ENCODE results near the gene NR1D2. TPM values are rescaled to one million over a fixed set of nuclear protein-coding genes. Genes with fewer than 3 reads are reported as not detected.

Gene NR1D2
- total RNA-seq, 1 donor from 2014 or later: 62.1 TPM

DNA sequence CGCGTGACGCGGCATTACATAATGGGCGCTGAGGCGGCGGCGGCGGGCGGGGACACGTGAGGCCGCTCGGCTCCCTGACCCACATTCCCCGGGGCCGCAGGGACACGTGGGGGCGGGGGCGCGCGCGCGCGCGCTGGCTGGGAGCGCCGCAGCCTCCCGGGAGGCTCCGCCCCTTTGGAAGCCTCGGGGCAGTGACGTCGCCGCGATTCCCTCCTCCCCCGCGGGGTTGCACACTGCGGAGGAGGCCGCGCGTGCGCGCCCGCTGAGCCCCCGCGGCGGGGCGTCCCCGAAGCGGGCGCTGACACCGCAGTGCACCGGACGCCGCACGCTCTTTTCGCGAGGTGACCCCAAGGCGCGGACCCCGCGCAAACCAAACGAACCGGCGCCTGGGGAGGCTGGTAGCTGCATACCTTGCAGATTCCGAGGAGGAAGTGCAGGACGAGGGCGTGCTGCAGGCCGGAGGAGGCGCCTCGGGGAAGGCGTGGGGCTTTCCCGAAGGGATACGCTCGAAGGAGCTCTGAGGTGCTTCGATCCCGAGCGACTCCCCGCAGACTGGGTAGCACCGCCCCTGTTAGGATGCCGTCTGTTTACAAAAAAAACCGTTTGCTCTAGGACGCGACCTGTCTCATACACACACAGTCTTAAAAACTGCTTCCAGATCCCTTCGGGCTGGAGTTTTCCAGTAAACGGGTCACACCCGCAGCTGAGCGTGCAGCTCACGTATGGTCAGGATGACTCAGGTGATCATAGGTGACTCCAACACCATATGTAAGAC is 1.0 kb downstream of the NR1D2 start:
- Histone ChIP-seq H3K27me3 (no peaks in the 10 kb centered on the region), H3K36me3 (no peaks in the 10 kb centered on the region), H3K27ac (peak overlapping the region; percentile 93), H3K9me3 (no peaks in the 10 kb centered on the region), H3K4me3 (peak overlapping the region; percentile 91), H3K4me1 (peaks cover 48% of the 10 kb centered on the region)
- peak; percentile 99 for DNase-seq
- intact Hi-C loops (cut with DNase I): no loop called here
- peak; percentile 96 for ATAC-seq
- TF ChIP-seq, protein P1, sequence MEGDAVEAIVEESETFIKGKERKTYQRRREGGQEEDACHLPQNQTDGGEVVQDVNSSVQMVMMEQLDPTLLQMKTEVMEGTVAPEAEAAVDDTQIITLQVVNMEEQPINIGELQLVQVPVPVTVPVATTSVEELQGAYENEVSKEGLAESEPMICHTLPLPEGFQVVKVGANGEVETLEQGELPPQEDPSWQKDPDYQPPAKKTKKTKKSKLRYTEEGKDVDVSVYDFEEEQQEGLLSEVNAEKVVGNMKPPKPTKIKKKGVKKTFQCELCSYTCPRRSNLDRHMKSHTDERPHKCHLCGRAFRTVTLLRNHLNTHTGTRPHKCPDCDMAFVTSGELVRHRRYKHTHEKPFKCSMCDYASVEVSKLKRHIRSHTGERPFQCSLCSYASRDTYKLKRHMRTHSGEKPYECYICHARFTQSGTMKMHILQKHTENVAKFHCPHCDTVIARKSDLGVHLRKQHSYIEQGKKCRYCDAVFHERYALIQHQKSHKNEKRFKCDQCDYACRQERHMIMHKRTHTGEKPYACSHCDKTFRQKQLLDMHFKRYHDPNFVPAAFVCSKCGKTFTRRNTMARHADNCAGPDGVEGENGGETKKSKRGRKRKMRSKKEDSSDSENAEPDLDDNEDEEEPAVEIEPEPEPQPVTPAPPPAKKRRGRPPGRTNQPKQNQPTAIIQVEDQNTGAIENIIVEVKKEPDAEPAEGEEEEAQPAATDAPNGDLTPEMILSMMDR (IDR thresholded peaks at IDR 0.05): no peak

DNA sequence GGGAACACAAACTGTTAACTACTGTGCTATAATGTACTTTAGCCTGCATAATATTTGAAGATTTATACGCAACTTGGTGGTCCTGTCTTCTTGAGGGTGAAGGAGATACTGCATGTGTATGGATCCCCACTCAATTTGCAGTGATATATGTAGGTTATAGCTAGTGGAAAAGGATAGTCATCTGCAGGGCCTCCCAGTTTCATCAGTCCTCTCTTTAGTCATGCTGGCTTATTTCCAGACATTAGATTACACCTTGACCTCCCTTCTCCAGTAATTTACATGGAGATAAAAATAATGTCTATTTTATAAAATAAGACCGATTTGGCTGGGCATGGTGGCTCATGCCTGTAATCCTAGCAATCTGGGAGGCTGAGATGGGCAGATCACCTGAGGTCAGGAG is 3.7 kb downstream of the NR1D2 start:
- no peak for ATAC-seq
- Histone ChIP-seq H3K36me3 (no peaks in the 10 kb centered on the region), H3K27me3 (no peaks in the 10 kb centered on the region), H3K4me1 (peaks cover 58% of the 10 kb centered on the region), H3K4me3 (no peak overlapping the region), H3K27ac (no peak overlapping the region), H3K9me3 (no peaks in the 10 kb centered on the region)
- no peak for DNase-seq
- intact Hi-C loops (cut with DNase I): no loop called here
- TF ChIP-seq, protein P1 (IDR thresholded peaks at IDR 0.05): no peak

DNA sequence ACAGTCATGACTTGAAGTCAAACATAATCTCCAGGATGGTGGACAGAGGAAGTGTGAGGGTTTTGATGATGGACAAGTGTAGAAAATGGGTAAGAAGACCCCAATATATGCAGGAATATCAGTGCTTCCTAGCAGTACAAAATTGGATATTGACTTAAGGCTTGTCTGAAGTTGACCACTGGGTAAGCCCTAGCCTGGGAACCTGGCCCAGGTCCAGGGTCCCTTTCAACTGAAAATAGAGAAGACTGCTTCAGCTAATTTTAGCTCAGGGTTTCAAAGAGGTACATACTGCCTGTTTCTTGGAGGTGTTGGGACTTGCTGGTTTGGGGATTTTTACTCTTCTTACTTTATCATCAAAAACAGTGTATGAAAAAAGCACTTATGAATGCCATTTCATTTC is 4.7 kb downstream of the NR1D2 start:
- no peak overlapping the region for H3K4me3 ChIP-seq

DNA sequence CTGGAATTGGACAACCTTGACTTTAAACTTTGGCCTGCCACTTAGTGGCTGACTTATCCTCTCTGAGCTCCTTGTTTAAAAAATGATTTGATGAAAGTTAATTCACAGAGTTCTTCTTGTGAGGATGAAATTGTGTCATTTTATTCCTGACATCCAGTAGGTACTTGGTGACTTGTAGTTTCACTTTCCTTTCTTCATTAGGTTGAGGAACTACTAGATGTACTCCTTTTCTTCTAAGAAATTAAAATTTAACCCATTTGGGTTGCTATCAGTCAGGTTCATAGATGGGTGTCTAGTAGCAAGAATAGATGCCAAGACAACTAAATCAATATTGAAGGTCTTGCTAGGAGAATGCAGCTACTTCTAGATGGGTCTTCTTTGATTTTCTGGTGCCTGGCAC is 5.2 kb downstream of the NR1D2 start:
- DNase-seq: no peak
- H3K27me3 ChIP-seq: no peaks in the 10 kb centered on the region
- no peaks in the 10 kb centered on the region for H3K9me3 ChIP-seq
- peak overlapping the region; percentile 6 for H3K4me3 ChIP-seq
- H3K4me1 ChIP-seq: peaks cover 67% of the 10 kb centered on the region
- TF ChIP-seq, protein P1 (IDR thresholded peaks at IDR 0.05): no peak
- intact Hi-C loops (cut with DNase I): no loop called here
- H3K36me3 ChIP-seq: peaks cover 8% of the 10 kb centered on the region
- no peak overlapping the region for H3K27ac ChIP-seq
- no peak for ATAC-seq

More for the DNA sequence above, 4.7 kb downstream of the NR1D2 start:
- Histone ChIP-seq H3K4me1 (peaks cover 63% of the 10 kb centered on the region), H3K9me3 (no peaks in the 10 kb centered on the region), H3K27ac (no peak overlapping the region), H3K36me3 (peaks cover 3% of the 10 kb centered on the region), H3K27me3 (no peaks in the 10 kb centered on the region)
- DNase-seq (no peak), ATAC-seq (no peak)
- TF ChIP-seq, protein P1 (IDR thresholded peaks at IDR 0.05): no peak
- intact Hi-C loops (cut with DNase I): no loop called here

DNA sequence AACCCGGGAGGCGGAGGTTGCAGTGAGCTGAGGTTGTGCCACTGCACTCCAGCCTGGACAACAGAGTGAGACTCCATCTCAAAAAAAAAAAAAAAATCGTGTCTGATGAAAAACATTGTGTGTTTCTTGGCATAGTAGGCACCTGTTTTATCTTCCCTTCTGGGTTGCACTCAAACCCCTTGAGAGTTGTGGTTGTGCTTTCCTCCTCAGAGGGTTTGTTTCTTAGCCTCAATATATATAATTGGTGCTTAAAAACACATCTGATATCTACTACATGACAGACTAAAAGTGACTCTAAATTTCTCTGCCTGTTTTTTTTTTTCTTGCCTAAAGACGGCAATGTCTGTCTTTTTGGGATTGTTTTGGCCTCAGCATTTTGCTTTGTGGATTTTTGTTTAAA is 7.6 kb downstream of the NR1D2 start:
- no peak for DNase-seq
- peaks cover 12% of the 10 kb centered on the region for H3K36me3 ChIP-seq
- intact Hi-C loops (cut with DNase I): no loop called here
- no peak overlapping the region for H3K4me3 ChIP-seq
- H3K27me3 ChIP-seq: no peaks in the 10 kb centered on the region
- TF ChIP-seq, protein P1 (IDR thresholded peaks at IDR 0.05): no peak
- ATAC-seq: no peak
- peaks cover 53% of the 10 kb centered on the region for H3K4me1 ChIP-seq
- H3K9me3 ChIP-seq: no peaks in the 10 kb centered on the region
- no peak overlapping the region for H3K27ac ChIP-seq

Measured in upper lobe of right lung (tissue), 1 donor.